ENCODE measurements around the gene TMEM151B.
A peak's percentile ranks its signal among the peaks of the same experiment; 100 is the strongest.
"Not testable (repeated sequence)": the region's sequence is repeated elsewhere in the genome, so short reads cannot be mapped to it uniquely, and the experiment has no call there.

The TMEM151B gene

DNA sequence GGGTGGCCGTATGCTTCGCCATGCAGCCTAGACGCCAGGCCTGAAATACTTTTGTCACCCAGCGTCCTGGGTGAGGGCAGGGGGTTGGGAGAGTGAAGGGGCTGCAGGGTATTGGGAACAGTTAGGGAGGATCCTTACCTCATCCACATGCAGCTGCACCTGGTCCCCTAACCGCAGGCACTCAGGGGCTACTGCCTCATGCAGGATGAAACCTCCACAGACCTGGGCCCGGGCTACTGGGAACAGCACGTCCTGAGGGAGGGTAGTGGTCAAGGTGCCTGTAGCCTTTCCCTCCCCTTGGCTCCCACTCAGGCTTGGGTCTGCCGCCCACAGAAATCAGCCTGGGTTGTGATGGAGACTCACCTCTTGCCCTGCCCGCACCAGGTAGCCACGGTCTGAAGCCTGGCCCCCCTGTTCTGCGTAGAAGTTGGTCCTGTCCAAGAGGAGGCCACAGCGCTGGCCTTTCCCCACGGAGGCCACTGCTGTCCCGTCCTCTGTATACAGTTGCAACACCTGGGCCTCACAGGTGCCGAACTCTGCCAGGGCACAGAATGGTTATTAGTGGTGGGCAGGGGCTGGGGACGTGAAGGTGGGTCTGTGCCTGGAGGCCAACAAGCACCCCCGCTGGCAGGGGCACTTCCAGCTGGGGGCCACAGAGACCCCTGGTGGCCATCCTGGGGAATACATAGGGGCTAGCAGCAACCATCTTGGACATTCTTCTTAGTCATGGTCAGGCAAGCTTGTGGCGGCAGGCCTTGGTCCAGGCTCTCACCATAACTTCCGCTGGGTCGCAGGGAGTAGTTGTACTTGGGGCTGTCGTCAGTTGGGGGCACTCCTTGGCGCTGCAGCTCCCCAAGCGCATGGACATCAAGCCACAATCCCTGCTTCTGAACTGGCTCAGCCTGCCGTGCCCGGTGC, 34.3 kb downstream of the TMEM151B start:
- no peaks in the 10 kb centered on the region for H3K4me1 ChIP-seq (ENCODE audit: control insufficient read depth, insufficient read depth, low read length)
- H3K27me3 ChIP-seq (replicated peaks; ENCODE audit: control insufficient read depth, insufficient read depth, low read length) = no peaks in the 10 kb centered on the region
- H3K4me3 ChIP-seq (ENCODE audit: low read length) = no peak overlapping the region
- no peak overlapping the region for H3K9ac ChIP-seq (ENCODE audit: low read length)
- no peaks in the 10 kb centered on the region for H3K9me3 ChIP-seq (ENCODE audit: control insufficient read depth, low read length)
- peak; percentile 47 for DNase-seq (ENCODE audit: low read depth)
- peaks cover 74% of the 10 kb centered on the region for H3K36me3 ChIP-seq (ENCODE audit: control insufficient read depth, insufficient read depth, low read length, severe bottlenecking)

DNA sequence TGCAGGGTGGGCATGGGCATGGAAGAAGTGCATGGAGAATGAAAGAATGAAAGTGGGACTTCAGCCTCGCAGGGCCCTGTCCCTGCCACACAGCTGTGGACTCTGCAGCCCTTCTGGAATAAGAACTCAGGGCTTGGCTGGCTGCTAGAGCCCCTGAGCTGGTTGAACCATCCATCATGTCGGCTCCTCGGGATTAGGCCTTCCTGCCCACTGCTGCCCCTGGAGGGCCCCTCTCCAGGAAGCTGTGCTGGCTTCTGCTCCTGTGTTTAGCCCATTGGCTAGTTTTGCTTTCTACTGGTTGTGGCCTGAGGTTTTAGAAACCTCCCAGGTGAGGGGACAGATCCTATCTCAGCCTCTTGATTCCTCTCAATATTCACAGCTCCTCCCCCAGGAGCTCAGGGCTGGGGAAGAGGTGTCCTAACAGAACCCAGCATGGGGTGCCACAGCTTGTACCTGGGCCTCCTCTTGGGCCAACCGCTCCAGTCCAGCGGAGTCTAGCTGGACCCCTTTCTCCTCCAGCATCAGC, 35.0 kb downstream of the TMEM151B start:
- DNase-seq (ENCODE audit: low read depth) = no peak
- H3K36me3 ChIP-seq (ENCODE audit: control insufficient read depth, insufficient read depth, low read length, severe bottlenecking) = peaks cover 81% of the 10 kb centered on the region
- H3K9me3 ChIP-seq (ENCODE audit: control insufficient read depth, low read length) = no peaks in the 10 kb centered on the region
- no peaks in the 10 kb centered on the region for H3K4me1 ChIP-seq (ENCODE audit: control insufficient read depth, insufficient read depth, low read length)
- H3K27me3 ChIP-seq (replicated peaks; ENCODE audit: control insufficient read depth, insufficient read depth, low read length) = no peaks in the 10 kb centered on the region
- H3K4me3 ChIP-seq (ENCODE audit: low read length) = no peak overlapping the region
- no peak overlapping the region for H3K9ac ChIP-seq (ENCODE audit: low read length)

DNA sequence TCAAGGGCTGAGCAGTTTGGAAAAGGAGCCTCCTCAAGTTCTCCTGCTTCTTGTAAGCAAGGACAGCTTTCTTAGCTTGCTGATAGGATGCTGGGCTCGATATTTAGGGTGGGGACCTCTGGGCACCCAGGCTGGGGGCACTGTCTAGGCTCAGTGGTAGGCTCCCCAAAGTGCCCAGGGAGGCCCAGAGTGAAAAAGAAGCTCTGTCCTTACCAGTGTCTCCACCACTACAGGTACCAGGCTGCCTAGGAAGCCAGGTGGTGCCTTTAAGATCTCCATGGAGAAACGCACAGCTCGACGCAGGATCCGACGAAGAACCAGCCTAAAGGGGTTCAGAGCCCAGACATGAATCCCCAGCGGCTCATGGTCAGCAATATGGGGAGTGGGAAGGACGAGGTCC, 36.5 kb downstream of the TMEM151B start:
- no peaks in the 10 kb centered on the region for H3K9me3 ChIP-seq (ENCODE audit: control insufficient read depth, low read length)
- H3K27me3 ChIP-seq (replicated peaks; ENCODE audit: control insufficient read depth, insufficient read depth, low read length) = no peaks in the 10 kb centered on the region
- no peak overlapping the region for H3K9ac ChIP-seq (ENCODE audit: low read length)
- peaks cover 2% of the 10 kb centered on the region for H3K4me1 ChIP-seq (ENCODE audit: control insufficient read depth, insufficient read depth, low read length)
- no peak for DNase-seq (ENCODE audit: low read depth)
- no peak overlapping the region for H3K4me3 ChIP-seq (ENCODE audit: low read length)
- H3K36me3 ChIP-seq (ENCODE audit: control insufficient read depth, insufficient read depth, low read length, severe bottlenecking) = peaks cover 80% of the 10 kb centered on the region

DNA sequence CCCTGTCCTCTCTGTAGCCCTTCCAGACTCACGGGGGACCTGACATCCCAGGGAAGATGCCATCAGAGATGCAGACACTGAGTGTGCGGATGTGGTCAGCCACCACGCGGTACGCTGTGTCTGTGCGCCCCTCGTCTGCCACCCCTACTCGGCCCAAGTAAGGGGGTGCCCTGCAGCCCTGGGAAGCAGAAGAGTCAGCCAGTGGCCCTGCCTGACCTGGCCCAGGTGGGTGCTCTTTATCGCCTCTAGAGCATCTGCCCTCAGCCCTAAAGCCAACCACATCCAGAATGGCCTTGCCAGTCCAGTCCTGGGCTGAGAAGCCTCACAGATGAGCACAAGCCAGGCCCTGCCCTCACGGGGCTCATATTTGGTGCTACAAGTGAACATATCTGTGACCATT, 37.0 kb downstream of the TMEM151B start:
- H3K36me3 ChIP-seq (ENCODE audit: control insufficient read depth, insufficient read depth, low read length, severe bottlenecking) = peaks cover 75% of the 10 kb centered on the region
- no peak for DNase-seq (ENCODE audit: low read depth)
- no peak overlapping the region for H3K4me3 ChIP-seq (ENCODE audit: low read length)
- H3K9me3 ChIP-seq (ENCODE audit: control insufficient read depth, low read length) = no peaks in the 10 kb centered on the region
- no peak overlapping the region for H3K9ac ChIP-seq (ENCODE audit: low read length)
- H3K27me3 ChIP-seq (replicated peaks; ENCODE audit: control insufficient read depth, insufficient read depth, low read length) = no peaks in the 10 kb centered on the region
- H3K4me1 ChIP-seq (ENCODE audit: control insufficient read depth, insufficient read depth, low read length) = peaks cover 7% of the 10 kb centered on the region

DNA sequence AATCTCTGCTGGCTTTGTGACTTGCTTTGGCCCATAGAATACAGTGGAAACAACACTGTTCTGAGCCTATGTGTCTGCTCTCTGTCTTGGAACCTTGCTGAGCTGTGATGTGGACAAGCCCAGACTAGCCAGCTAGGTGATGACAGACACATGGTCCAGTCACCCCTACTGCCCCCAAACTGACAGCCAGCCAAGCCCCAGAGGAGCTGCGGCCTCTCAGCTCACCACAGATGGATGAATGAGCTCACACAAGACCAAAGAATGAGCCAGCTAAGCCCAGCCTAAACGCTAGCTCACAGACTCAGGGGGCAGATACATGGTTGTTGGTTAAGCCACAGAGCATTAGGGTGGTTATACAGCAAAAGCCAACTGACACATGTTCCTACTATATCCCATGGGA, 38.8 kb downstream of the TMEM151B start:
- H3K4me1 ChIP-seq (ENCODE audit: control insufficient read depth, insufficient read depth, low read length) = peaks cover 11% of the 10 kb centered on the region
- H3K4me3 ChIP-seq (ENCODE audit: low read length) = no peak overlapping the region
- H3K9ac ChIP-seq (ENCODE audit: low read length) = no peak overlapping the region
- H3K36me3 ChIP-seq (ENCODE audit: control insufficient read depth, insufficient read depth, low read length, severe bottlenecking) = peaks cover 58% of the 10 kb centered on the region
- H3K9me3 ChIP-seq (ENCODE audit: control insufficient read depth, low read length) = no peaks in the 10 kb centered on the region
- H3K27me3 ChIP-seq (replicated peaks; ENCODE audit: control insufficient read depth, insufficient read depth, low read length) = no peaks in the 10 kb centered on the region
- no peak for DNase-seq (ENCODE audit: low read depth)

DNA sequence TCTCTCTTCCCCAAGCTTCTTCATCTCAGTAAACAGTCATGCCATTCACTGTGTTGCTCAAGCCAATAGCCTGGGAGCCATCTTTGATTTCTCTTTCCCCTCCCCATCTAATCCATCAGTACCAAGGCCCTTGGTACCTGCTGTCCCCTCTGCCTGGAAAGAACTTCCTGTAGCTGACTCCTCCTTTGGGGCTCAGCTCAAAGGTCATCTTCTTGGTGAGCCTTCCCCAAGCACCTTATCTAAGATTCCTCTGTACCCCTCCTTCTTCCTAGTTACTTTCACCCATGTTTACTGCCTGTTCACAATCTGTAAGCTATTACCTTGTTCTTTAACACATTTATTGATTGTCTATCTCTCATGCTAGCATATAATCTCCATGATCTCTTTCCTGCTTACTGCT, 39.4 kb downstream of the TMEM151B start:
- H3K9ac ChIP-seq (ENCODE audit: low read length) = no peak overlapping the region
- DNase-seq (ENCODE audit: low read depth) = no peak
- no peak overlapping the region for H3K4me3 ChIP-seq (ENCODE audit: low read length)
- H3K27me3 ChIP-seq (replicated peaks; ENCODE audit: control insufficient read depth, insufficient read depth, low read length) = no peaks in the 10 kb centered on the region
- peaks cover 11% of the 10 kb centered on the region for H3K4me1 ChIP-seq (ENCODE audit: control insufficient read depth, insufficient read depth, low read length)
- peaks cover 52% of the 10 kb centered on the region for H3K36me3 ChIP-seq (ENCODE audit: control insufficient read depth, insufficient read depth, low read length, severe bottlenecking)
- no peaks in the 10 kb centered on the region for H3K9me3 ChIP-seq (ENCODE audit: control insufficient read depth, low read length)

DNA sequence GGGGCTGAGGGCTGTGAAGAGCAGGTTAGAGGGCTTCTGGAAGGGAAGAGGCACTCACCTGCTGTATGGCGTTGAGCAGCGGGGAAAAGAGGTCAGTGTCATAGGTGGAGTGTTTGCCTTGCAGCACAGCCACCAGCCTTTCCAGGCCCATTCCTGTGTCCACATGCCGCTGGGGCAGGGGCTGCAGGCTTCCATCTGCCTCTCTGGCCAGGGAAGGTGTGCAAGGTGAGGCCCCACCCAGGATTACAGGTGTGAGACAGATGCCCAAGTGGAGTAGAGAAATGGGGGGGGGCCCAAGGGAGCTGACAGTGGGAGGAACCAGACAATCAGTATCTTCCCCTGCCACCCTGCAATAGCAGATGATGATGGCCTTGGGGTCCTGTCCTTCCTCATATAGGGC, 40.0 kb downstream of the TMEM151B start:
- peaks cover 49% of the 10 kb centered on the region for H3K36me3 ChIP-seq (ENCODE audit: control insufficient read depth, insufficient read depth, low read length, severe bottlenecking)
- H3K4me1 ChIP-seq (ENCODE audit: control insufficient read depth, insufficient read depth, low read length) = peaks cover 11% of the 10 kb centered on the region
- no peak overlapping the region for H3K4me3 ChIP-seq (ENCODE audit: low read length)

DNA sequence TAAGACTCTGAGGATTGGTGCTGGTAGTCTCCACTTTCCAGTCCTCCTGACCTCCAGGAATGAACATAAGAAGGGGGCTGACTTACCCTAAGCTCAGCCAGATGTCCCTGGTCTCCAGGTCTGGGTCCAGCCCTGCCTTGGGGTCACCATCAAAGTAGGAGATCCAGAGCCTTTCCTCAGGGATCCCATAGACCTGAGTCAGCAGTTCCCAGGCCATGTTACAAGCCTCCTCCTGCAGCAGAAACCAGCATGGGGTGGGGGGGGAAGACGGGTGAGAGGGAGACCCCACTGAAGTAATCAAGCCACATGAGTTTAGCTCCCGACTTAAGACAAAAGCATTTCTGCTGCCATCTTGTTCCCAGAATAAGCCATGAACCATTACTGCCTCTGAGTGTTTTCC, 41.1 kb downstream of the TMEM151B start:
- peaks cover 11% of the 10 kb centered on the region for H3K4me1 ChIP-seq (ENCODE audit: control insufficient read depth, insufficient read depth, low read length)
- peaks cover 5% of the 10 kb centered on the region for H3K27me3 ChIP-seq (replicated peaks; ENCODE audit: control insufficient read depth, insufficient read depth, low read length)
- H3K36me3 ChIP-seq (ENCODE audit: control insufficient read depth, insufficient read depth, low read length, severe bottlenecking) = peaks cover 41% of the 10 kb centered on the region
- DNase-seq (ENCODE audit: low read depth) = no peak
- no peak overlapping the region for H3K9ac ChIP-seq (ENCODE audit: low read length)
- no peaks in the 10 kb centered on the region for H3K9me3 ChIP-seq (ENCODE audit: control insufficient read depth, low read length)
- no peak overlapping the region for H3K4me3 ChIP-seq (ENCODE audit: low read length)

More for the DNA sequence above, 40.0 kb downstream of the TMEM151B start:
- Histone ChIP-seq H3K27me3 (replicated peaks; ENCODE audit: control insufficient read depth, insufficient read depth, low read length) (no peaks in the 10 kb centered on the region), H3K9ac (ENCODE audit: low read length) (no peak overlapping the region), H3K9me3 (ENCODE audit: control insufficient read depth, low read length) (no peaks in the 10 kb centered on the region)
- DNase-seq (ENCODE audit: low read depth) = no peak

DNA sequence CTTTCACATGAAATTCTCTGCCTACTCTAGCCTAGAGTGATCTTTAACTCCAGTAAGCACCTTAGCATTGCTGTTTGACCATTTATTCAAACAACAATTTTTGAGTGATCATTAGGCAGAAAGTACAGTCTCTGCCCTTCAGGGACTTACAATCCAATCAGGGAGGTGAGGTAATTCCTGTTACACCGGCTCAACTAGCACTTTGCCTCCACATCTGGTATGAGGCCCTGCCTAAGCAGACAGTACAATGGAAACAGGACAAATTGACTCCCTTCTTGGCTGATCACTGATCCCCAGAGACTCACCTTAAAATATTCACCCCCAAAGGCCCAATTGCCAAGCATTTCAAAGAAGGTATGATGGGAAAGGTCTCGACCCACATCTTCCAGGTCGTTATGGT, 41.5 kb downstream of the TMEM151B start:
- Histone ChIP-seq H3K4me1 (ENCODE audit: control insufficient read depth, insufficient read depth, low read length) (peaks cover 11% of the 10 kb centered on the region), H3K9me3 (ENCODE audit: control insufficient read depth, low read length) (no peaks in the 10 kb centered on the region), H3K4me3 (ENCODE audit: low read length) (peak overlapping the region; percentile 95), H3K9ac (ENCODE audit: low read length) (peak overlapping the region; percentile 96), H3K36me3 (ENCODE audit: control insufficient read depth, insufficient read depth, low read length, severe bottlenecking) (peaks cover 37% of the 10 kb centered on the region), H3K27me3 (replicated peaks; ENCODE audit: control insufficient read depth, insufficient read depth, low read length) (peaks cover 5% of the 10 kb centered on the region)
- DNase-seq (ENCODE audit: low read depth) = no peak

DNA sequence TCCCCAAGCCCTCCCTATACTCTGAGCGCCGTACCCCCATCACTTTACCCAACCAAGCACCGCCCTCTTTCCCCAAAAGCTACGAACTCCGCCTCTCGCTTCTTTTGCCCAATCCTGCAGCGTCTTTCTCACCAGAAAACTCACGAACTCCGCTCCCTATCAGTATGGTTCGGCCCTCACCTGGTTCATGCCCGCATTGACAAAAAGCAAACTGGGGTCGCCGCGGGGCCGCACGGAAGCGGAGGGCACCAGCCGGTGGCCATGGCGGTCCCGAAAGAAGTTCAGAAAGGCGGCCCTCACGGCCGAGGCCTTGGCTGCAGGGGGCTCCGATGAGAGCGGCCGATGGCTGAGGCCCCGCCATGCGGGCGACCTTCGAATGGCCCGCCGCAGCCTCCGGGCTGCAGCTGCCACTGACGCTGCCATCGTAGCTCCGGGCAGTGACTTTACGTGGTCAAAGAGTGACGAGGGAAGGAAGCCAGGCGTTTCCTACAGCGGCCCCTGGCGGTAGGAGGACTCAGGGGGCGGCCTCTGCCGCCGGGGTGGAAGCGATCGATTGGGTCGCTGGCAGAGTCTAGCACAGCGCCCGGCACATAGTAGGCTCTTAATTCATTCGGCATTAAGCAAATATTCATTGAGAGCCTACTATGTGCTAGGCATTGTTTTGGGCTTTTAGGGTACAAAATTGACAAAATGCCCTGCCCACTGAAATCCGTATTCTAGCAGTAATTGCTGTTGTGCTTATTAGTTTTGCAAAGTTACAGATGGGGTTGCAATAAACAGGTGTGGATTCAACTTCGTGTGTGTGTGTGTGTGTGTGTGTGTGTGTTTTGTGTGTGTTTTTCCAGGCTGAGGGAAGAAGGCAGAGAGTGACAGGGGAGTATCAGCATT, 42.9 kb downstream of the TMEM151B start, which contains the start of gene AARS2:
Gene AARS2, minus strand, starts transcription at position 447 of the 888 bp plus-strand sequence. Its CDS starts 24 bp downstream, at position 423.
- peaks cover 11% of the 10 kb centered on the region for H3K4me1 ChIP-seq (ENCODE audit: control insufficient read depth, insufficient read depth, low read length)
- peaks cover 26% of the 10 kb centered on the region for H3K36me3 ChIP-seq (ENCODE audit: control insufficient read depth, insufficient read depth, low read length, severe bottlenecking)
- H3K4me3 ChIP-seq (ENCODE audit: low read length) = peak within 1 kb of the TSS; percentile 95
- no peaks in the 10 kb centered on the region for H3K9me3 ChIP-seq (ENCODE audit: control insufficient read depth, low read length)
- H3K9ac ChIP-seq (ENCODE audit: low read length) = peak within 1 kb of the TSS; percentile 96
- peak; percentile 94 for DNase-seq (ENCODE audit: low read depth)
- H3K27me3 ChIP-seq (replicated peaks; ENCODE audit: control insufficient read depth, insufficient read depth, low read length) = peaks cover 8% of the 10 kb centered on the region

DNA sequence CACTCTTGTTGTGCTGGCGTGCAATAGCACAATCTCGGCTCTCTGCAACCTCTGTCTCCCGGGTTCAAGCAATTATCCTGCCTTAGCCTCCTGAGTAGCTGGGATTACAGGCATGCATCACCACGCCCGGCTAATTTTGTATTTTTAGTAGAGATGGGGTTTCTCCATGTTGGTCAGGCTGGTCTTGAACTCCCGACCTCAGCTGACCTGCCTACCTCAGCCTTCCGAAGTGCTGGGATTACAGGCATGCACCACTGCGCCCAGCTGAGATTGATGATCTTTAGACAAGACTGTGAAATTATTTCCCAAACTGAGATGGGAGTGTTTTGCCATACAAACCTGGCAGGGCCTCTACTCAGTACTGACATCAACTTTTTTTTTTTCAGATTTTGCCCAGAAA, 44.4 kb downstream of the TMEM151B start:
- H3K9ac ChIP-seq (ENCODE audit: low read length); DNase-seq (ENCODE audit: low read depth); H3K9me3 ChIP-seq (ENCODE audit: control insufficient read depth, low read length); H3K4me3 ChIP-seq (ENCODE audit: low read length): not testable (repeated sequence)
- H3K27me3 ChIP-seq (replicated peaks; ENCODE audit: control insufficient read depth, insufficient read depth, low read length) = peaks cover 22% of the 10 kb centered on the region
- H3K4me1 ChIP-seq (ENCODE audit: control insufficient read depth, insufficient read depth, low read length) = peaks cover 11% of the 10 kb centered on the region
- peaks cover 17% of the 10 kb centered on the region for H3K36me3 ChIP-seq (ENCODE audit: control insufficient read depth, insufficient read depth, low read length, severe bottlenecking)

All from adipocyte (in vitro differentiated cells).